Neuronal stem cell (in vitro differentiated cells): ENCODE data around the gene DUOXA1.

ENCODE experiments used
- DNase-seq: peaks from one replicate; pipeline ENCODE4 v3.0.0-alpha.2; 2013; ENCODE audit warnings: low spot score
- H2AFZ ChIP-seq: one replicate; pipeline ENCODE4 v1.6.1; 2013; ENCODE audit warnings: mild to moderate bottlenecking, low read length, inconsistent platforms
- H2AK5ac ChIP-seq: 2 replicates; pipeline ENCODE4 v1.6.1; 2013; ENCODE audit warnings: low read depth, mild to moderate bottlenecking, inconsistent platforms, low read length, moderate library complexity, mixed read lengths
- H2BK120ac ChIP-seq: 2 replicates; pipeline ENCODE4 v1.6.1; 2013; ENCODE audit warnings: low read depth, mild to moderate bottlenecking, inconsistent platforms, low read length, moderate library complexity, mixed read lengths
- H2BK12ac ChIP-seq: one replicate; pipeline ENCODE4 v1.6.1; 2013; ENCODE audit warnings: low read length, inconsistent platforms
- H2BK15ac ChIP-seq: 2 replicates; pipeline ENCODE4 v1.6.1; 2013; ENCODE audit warnings: mild to moderate bottlenecking, low read length, inconsistent platforms, mixed read lengths
- H2BK5ac ChIP-seq: one replicate; pipeline ENCODE4 v1.6.1; 2013; ENCODE audit warnings: inconsistent platforms, mild to moderate bottlenecking, low read length, moderate library complexity
- H3K14ac ChIP-seq: one replicate; pipeline ENCODE4 v1.6.1; 2013; ENCODE audit warnings: low read length, inconsistent platforms
- H3K18ac ChIP-seq: 2 replicates; pipeline ENCODE4 v1.6.1; 2013; ENCODE audit warnings: low read length, inconsistent platforms
- H3K23ac ChIP-seq: 2 replicates; pipeline ENCODE4 v1.6.1; 2013; ENCODE audit warnings: low read depth, mild to moderate bottlenecking, mixed read lengths, low read length, inconsistent platforms; ENCODE audit not compliant: poor library complexity
- H3K27ac ChIP-seq: replicated peaks from 3 replicates; pipeline ENCODE4 v1.5.1; 2013; ENCODE audit warnings: low read length, inconsistent platforms
- H3K27me3 ChIP-seq, 3 experiments: 2 replicates each; pipeline ENCODE4 v1.6.1; 2013; ENCODE audit warnings: low read length in 3 of 3, mild to moderate bottlenecking in 2 of 3, inconsistent platforms in 1 of 3, low read depth in 1 of 3, mixed read lengths in 1 of 3, moderate library complexity in 1 of 3; ENCODE audit not compliant: control insufficient read depth in 3 of 3, insufficient read depth in 3 of 3
- H3K36me3 ChIP-seq, 2 donors: replicated peaks in 1 of 2; 2 replicates each; pipeline ENCODE4 v1.6.1; 2013; ENCODE audit warnings: low read length in 2 of 2; ENCODE audit not compliant: control insufficient read depth in 2 of 2, insufficient read depth in 2 of 2
- H3K4ac ChIP-seq: 2 replicates; pipeline ENCODE4 v1.6.1; 2013; ENCODE audit warnings: inconsistent platforms, mild to moderate bottlenecking, low read length, moderate library complexity
- H3K4me1 ChIP-seq, 2 donors: 1 replicate in 1 of 2; 2 replicates in 1 of 2; pipeline ENCODE4 v1.6.1; 2013; ENCODE audit warnings: low read length in 2 of 2, low read depth in 1 of 2; ENCODE audit not compliant: control insufficient read depth in 2 of 2, insufficient read depth in 1 of 2
- H3K4me2 ChIP-seq: one replicate; pipeline ENCODE4 v1.6.1; 2013; ENCODE audit warnings: mild to moderate bottlenecking, low read length, inconsistent platforms; ENCODE audit not compliant: insufficient read depth, poor library complexity, severe bottlenecking
- H3K4me3 ChIP-seq, 2 donors: 2 replicates each; pipeline ENCODE4 v1.5.1; 2013; ENCODE audit warnings: low read length in 2 of 2, mild to moderate bottlenecking in 2 of 2, inconsistent platforms in 1 of 2, moderate library complexity in 1 of 2
- H3K79me1 ChIP-seq: one replicate; pipeline ENCODE4 v1.6.1; 2013; ENCODE audit warnings: low read depth, mild to moderate bottlenecking, inconsistent platforms, low read length, moderate library complexity
- H3K9ac ChIP-seq: one replicate; pipeline ENCODE4 v1.6.1; 2013; ENCODE audit warnings: mild to moderate bottlenecking, low read depth, low read length, inconsistent platforms; ENCODE audit not compliant: poor library complexity
- H3K9me3 ChIP-seq, 2 donors: replicated peaks in 1 of 2; 2 replicates each; pipeline versions ENCODE3 to v1.6.1; 2013; ENCODE audit warnings: low read length in 2 of 2, mild to moderate bottlenecking in 2 of 2, inconsistent platforms in 1 of 2, low read depth in 1 of 2, mixed read lengths in 1 of 2, moderate library complexity in 1 of 2; ENCODE audit not compliant: control insufficient read depth in 2 of 2, insufficient read depth in 1 of 2
- H4K8ac ChIP-seq: one replicate; pipeline ENCODE4 v1.6.1; 2013; ENCODE audit warnings: low read depth, mild to moderate bottlenecking, inconsistent platforms, low read length, moderate library complexity
- H4K91ac ChIP-seq: one replicate; pipeline ENCODE4 v1.6.1; 2013; ENCODE audit warnings: low read length, low read depth, mild to moderate bottlenecking, inconsistent platforms; ENCODE audit not compliant: poor library complexity
- WGBS, 2 donors: extraction: QIAGEN DNeasy Blood & Tissue Kit; methylation state at CpG; one replicate each; pipeline ENCODE4 v1.1.7; 2013; ENCODE audit warnings: missing lambda C conversion rate in 2 of 2, mixed read lengths in 1 of 2; ENCODE audit not compliant: insufficient read length in 2 of 2, insufficient replicate concordance in 1 of 2; ENCODE audit errors: extremely low coverage in 2 of 2; 5-methylcytosine and 5-hydroxymethylcytosine counted together

The DUOXA1 gene

GRCh38 chr15:45101749-45102148 lies 27.9 kb downstream of the DUOXA1 start:
- no peak overlapping the region for H2BK12ac ChIP-seq
- WGBS, 2 donors = no CpG with 5 or more reads among the region's 12 CpGs
- H3K9me3 ChIP-seq = peaks cover 0 to 1% of the 10 kb centered on the region in 2 donors
- H4K91ac ChIP-seq = no peak overlapping the region
- H2BK5ac ChIP-seq = no peak overlapping the region
- no peak overlapping the region for H2BK15ac ChIP-seq
- peaks cover 4 to 15% of the 10 kb centered on the region in 2 donors for H3K4me1 ChIP-seq
- H2AFZ ChIP-seq = no peak overlapping the region
- no peak for DNase-seq
- no peaks in the 10 kb centered on the region for H3K79me1 ChIP-seq
- H3K4me3 ChIP-seq = peak overlapping the region in 1 of 2 donors; percentile 6
- peaks cover 0 to 53% (median 0%) of the 10 kb centered on the region in 3 experiments for H3K27me3 ChIP-seq
- no peak overlapping the region for H3K18ac ChIP-seq
- H3K23ac ChIP-seq = no peak overlapping the region
- no peak overlapping the region for H2BK120ac ChIP-seq
- no peaks in the 10 kb centered on the region for H3K36me3 ChIP-seq
- H3K9ac ChIP-seq = no peak overlapping the region
- H2AK5ac ChIP-seq = no peak overlapping the region
- peak overlapping the region; percentile 25 for H3K14ac ChIP-seq
- no peak overlapping the region for H3K27ac ChIP-seq
- no peak overlapping the region for H3K4ac ChIP-seq
- no peak overlapping the region for H4K8ac ChIP-seq
- H3K4me2 ChIP-seq = no peak overlapping the region

- Histone ChIP-seq H3K4me1 (peaks cover 4 to 13% of the 10 kb centered on the region in 2 donors), H3K36me3 (no peaks in the 10 kb centered on the region), H3K4me3 (no peak overlapping the region), H4K91ac (no peak overlapping the region), H3K4me2 (no peak overlapping the region), H3K23ac (no peak overlapping the region), H3K18ac (peak overlapping the region; percentile 49), H2BK15ac (no peak overlapping the region), H3K79me1 (no peaks in the 10 kb centered on the region), H3K9ac (no peak overlapping the region), H4K8ac (no peak overlapping the region), H3K4ac (no peak overlapping the region), H3K27me3 (peaks cover 0 to 51% (median 0%) of the 10 kb centered on the region in 3 experiments), H3K9me3 (peaks cover 0 to 2% of the 10 kb centered on the region in 2 donors), H3K27ac (no peak overlapping the region), H3K14ac (no peak overlapping the region), H2AFZ (no peak overlapping the region), H2BK12ac (no peak overlapping the region), H2BK5ac (no peak overlapping the region), H2AK5ac (no peak overlapping the region), H2BK120ac (no peak overlapping the region)
- no CpG with 5 or more reads among the region's 7 CpGs for WGBS, 2 donors
- no peak for DNase-seq
These were observed 28.6 kb downstream of the DUOXA1 start for GRCh38 chr15:45100884-45101625.

GRCh38 chr15:45099549-45100165 lies 30.0 kb downstream of the DUOXA1 start:
- no peak overlapping the region for H4K91ac ChIP-seq
- H3K27me3 ChIP-seq = peaks cover 0 to 52% (median 0%) of the 10 kb centered on the region in 3 experiments
- no peak overlapping the region for H3K4ac ChIP-seq
- peak overlapping the region; percentile 4 for H3K14ac ChIP-seq
- peak overlapping the region; percentile 19 for H3K18ac ChIP-seq
- no peak overlapping the region for H3K9ac ChIP-seq
- H2AFZ ChIP-seq = no peak overlapping the region
- H3K27ac ChIP-seq = no peak overlapping the region
- no peak for DNase-seq
- H2BK5ac ChIP-seq = no peak overlapping the region
- H2AK5ac ChIP-seq = peak overlapping the region; percentile 25
- no peaks in the 10 kb centered on the region for H3K79me1 ChIP-seq
- H3K4me3 ChIP-seq = no peak overlapping the region
- H3K36me3 ChIP-seq = no peaks in the 10 kb centered on the region
- H2BK12ac ChIP-seq = no peak overlapping the region
- peak overlapping the region; percentile 90 for H3K23ac ChIP-seq
- no peak overlapping the region for H4K8ac ChIP-seq
- peaks cover 0 to 2% of the 10 kb centered on the region in 2 donors for H3K9me3 ChIP-seq
- H2BK15ac ChIP-seq = no peak overlapping the region
- no CpG with 5 or more reads among the region's 23 CpGs for WGBS, 2 donors
- H3K4me1 ChIP-seq = peaks cover 4 to 13% of the 10 kb centered on the region in 2 donors
- no peak overlapping the region for H3K4me2 ChIP-seq
- H2BK120ac ChIP-seq = no peak overlapping the region

GRCh38 chr15:45097466-45097865 lies 32.2 kb downstream of the DUOXA1 start:
- Histone ChIP-seq H3K79me1 (no peaks in the 10 kb centered on the region), H3K14ac (no peak overlapping the region), H3K23ac (no peak overlapping the region), H3K4me1 (peaks cover 4 to 10% of the 10 kb centered on the region in 2 donors), H3K36me3 (no peaks in the 10 kb centered on the region), H3K4ac (no peak overlapping the region), H2BK5ac (no peak overlapping the region), H3K27ac (no peak overlapping the region), H3K4me2 (no peak overlapping the region), H3K4me3 (no peak overlapping the region), H3K27me3 (peaks cover 0 to 52% (median 0%) of the 10 kb centered on the region in 3 experiments), H2AK5ac (peak overlapping the region; percentile 54), H2BK12ac (no peak overlapping the region), H4K91ac (peak overlapping the region; percentile 7), H2AFZ (no peak overlapping the region), H2BK120ac (no peak overlapping the region), H4K8ac (no peak overlapping the region), H2BK15ac (no peak overlapping the region), H3K9ac (no peak overlapping the region), H3K9me3 (peaks cover 0 to 2% of the 10 kb centered on the region in 2 donors), H3K18ac (no peak overlapping the region)
- DNase-seq = no peak
- WGBS, 2 donors = no CpG with 5 or more reads among the region's 7 CpGs
